Measurements from ENCODE around the gene TLL1.

TLL1 gene

DNA sequence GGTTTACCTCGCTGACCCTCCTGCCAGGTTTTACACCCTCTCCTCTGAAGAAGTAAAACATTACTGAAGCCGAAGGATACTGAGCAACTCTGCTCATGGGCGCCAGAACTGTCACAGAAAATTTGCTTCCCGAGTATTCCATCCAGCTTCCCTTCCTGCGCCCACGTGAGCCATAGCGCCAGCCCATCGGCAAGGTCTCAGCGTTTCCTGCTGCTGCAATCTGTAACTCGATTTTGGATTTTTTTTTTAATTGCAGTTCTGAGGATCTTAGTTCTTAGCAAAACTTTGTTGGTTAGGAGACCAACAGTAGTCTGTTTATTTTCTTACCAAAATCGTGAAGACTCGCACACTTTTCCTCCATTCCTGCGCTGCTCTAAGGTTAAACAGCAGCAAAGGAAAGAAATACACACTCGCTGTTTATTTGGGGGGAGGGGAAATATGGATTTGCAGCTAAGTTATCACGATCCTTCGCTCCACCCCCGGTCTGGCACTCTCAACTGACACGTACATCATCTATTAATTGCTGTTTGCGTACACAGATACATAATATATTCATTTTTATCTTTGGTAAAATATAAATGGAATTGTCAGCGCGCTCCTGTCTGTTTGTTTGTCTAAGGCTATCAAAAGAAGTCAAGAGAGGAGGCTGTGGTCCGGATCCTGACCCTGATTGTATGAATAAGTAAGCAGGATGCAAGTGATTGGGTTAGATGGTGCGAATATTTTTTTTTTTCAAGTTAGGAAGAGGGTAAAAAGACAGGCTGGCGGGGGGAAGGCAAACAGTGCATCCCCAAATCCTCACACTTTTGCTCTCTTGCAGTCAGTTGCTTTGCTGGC, at the start of gene TLL1:
TSS of gene TLL1 (plus strand) at position 777 of the 837 bp plus-strand sequence. CDS start 668 bp downstream, outside the sequence.
- H3K27me3 ChIP-seq (ENCODE audit: control insufficient read depth, insufficient read depth, low read length) = peaks cover 39% of the 10 kb centered on the region
- no peak within 1 kb of the TSS for H3K9ac ChIP-seq (ENCODE audit: low read length)
- H3K4me3 ChIP-seq (ENCODE audit: low read length) = peak within 1 kb of the TSS; percentile 27
- no peaks in the 10 kb centered on the region for H3K4me1 ChIP-seq (ENCODE audit: control insufficient read depth, insufficient read depth, low read length)
- no peaks in the 10 kb centered on the region for H3K9me3 ChIP-seq (ENCODE audit: control insufficient read depth, low read length)
- no peaks in the 10 kb centered on the region for H3K36me3 ChIP-seq (ENCODE audit: control insufficient read depth, insufficient read depth, low read length)

DNA sequence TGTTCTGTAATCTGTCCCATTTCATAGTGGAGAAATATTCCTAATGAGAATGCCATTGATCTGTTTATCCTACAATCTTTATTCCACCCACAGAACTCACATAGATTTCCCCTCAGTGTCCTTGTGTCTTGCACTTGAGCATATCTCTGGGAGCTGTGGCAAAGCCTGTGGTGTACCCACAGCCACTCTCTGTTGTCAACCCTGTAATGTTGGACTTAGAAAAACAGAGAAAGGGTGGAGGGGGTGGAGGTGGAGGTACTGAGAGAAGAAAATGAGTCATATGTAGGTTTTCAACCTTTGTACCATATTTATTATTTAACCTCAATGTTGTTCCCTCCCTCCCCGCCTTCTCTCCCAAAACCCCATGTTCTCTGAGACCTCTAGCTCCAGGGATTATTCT, 46.9 kb upstream of the TLL1 start:
- Histone ChIP-seq H3K4me3 (ENCODE audit: low read length) (no peak overlapping the region), H3K9ac (ENCODE audit: low read length) (no peak overlapping the region), H3K27me3 (ENCODE audit: control insufficient read depth, insufficient read depth, low read length) (no peaks in the 10 kb centered on the region), H3K4me1 (ENCODE audit: control insufficient read depth, insufficient read depth, low read length) (no peaks in the 10 kb centered on the region), H3K9me3 (ENCODE audit: control insufficient read depth, low read length) (no peaks in the 10 kb centered on the region), H3K36me3 (ENCODE audit: control insufficient read depth, insufficient read depth, low read length) (no peaks in the 10 kb centered on the region)

DNA sequence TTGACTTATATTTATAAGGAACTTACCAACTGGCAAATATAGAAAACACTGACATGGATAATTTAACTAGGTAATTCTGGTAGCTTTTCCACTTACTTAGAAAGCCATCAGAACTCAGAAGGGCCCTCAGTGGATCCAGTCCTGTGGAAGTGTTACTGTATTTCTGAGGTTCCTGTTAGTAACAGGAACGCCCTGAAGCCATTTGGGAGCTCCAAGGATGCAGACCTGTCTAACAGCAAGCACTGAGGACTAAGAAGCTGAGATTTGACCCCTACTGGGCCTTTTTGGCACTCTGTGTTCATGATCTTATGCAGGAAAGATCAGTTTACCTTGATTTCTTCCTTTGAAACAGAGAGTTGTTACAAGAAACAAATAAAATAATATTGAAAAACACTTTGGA, 46.0 kb upstream of the TLL1 start:
- no peak overlapping the region for H3K4me3 ChIP-seq (ENCODE audit: low read length)
- no peaks in the 10 kb centered on the region for H3K9me3 ChIP-seq (ENCODE audit: control insufficient read depth, low read length)
- H3K27me3 ChIP-seq (ENCODE audit: control insufficient read depth, insufficient read depth, low read length) = no peaks in the 10 kb centered on the region
- H3K4me1 ChIP-seq (ENCODE audit: control insufficient read depth, insufficient read depth, low read length) = no peaks in the 10 kb centered on the region
- H3K36me3 ChIP-seq (ENCODE audit: control insufficient read depth, insufficient read depth, low read length) = no peaks in the 10 kb centered on the region
- H3K9ac ChIP-seq (ENCODE audit: low read length) = no peak overlapping the region

DNA sequence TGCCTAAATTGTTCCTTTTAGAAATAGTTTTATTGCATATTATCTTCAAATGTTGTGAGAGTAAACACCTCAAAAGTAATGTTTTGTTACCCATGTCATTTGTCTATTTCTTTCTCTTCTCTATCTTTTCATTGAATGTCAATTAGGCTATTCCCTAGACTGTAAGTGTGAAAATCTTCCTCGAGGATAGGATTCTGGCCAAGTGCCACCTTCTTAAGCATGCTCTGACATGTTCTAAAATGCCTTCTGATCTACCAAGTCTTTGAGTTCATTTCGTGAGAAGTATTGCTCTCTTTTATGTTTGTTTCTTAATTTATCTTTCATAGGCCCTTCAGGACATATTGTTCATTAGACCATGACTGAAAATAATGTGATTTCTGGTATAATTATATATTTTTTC, 44.1 kb upstream of the TLL1 start:
- no peak overlapping the region for H3K4me3 ChIP-seq (ENCODE audit: low read length)
- no peaks in the 10 kb centered on the region for H3K27me3 ChIP-seq (ENCODE audit: control insufficient read depth, insufficient read depth, low read length)
- no peaks in the 10 kb centered on the region for H3K9me3 ChIP-seq (ENCODE audit: control insufficient read depth, low read length)
- no peak overlapping the region for H3K9ac ChIP-seq (ENCODE audit: low read length)
- H3K4me1 ChIP-seq (ENCODE audit: control insufficient read depth, insufficient read depth, low read length) = no peaks in the 10 kb centered on the region
- no peaks in the 10 kb centered on the region for H3K36me3 ChIP-seq (ENCODE audit: control insufficient read depth, insufficient read depth, low read length)

DNA sequence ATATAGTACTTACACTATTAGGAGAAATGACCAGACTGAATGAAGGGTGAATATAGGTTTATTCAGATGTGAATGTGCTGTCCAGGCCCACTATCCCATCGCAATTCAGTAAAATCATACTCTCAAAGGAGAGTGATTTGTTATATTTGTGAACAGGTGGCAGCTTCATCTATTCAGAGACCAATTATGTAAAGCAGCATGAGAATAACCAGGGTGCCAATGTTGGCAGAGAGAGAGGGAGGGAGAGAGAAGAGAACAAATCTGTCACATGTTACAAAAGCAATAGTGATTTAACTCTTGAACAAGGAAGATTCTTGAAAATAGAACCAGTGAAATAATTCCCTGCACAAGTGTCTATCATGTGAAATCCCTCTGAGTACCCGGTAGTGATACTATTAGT, 38.9 kb upstream of the TLL1 start:
- Histone ChIP-seq H3K4me3 (ENCODE audit: low read length) (no peak overlapping the region), H3K9me3 (ENCODE audit: control insufficient read depth, low read length) (no peaks in the 10 kb centered on the region), H3K27me3 (ENCODE audit: control insufficient read depth, insufficient read depth, low read length) (no peaks in the 10 kb centered on the region), H3K36me3 (ENCODE audit: control insufficient read depth, insufficient read depth, low read length) (no peaks in the 10 kb centered on the region), H3K4me1 (ENCODE audit: control insufficient read depth, insufficient read depth, low read length) (no peaks in the 10 kb centered on the region), H3K9ac (ENCODE audit: low read length) (no peak overlapping the region)

DNA sequence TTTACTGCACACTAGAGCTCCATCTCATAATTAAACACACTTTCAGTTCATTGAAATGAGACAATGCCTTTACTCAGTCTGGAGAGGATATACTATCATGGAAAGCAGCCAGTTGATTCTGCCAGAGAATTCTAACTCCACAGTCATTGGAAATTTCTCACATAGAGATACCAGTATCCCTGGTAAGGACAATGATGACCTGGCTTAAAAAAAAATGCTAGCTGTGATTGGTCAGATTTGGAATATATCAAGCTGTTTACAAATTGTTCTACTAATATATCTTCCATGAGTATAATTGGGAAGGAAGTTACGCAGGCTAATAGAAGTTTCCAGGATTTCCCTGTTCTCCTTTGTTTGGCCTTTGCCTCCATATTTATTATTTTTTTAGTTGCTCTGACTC, 34.5 kb upstream of the TLL1 start:
- H3K36me3 ChIP-seq (ENCODE audit: control insufficient read depth, insufficient read depth, low read length) = no peaks in the 10 kb centered on the region
- no peaks in the 10 kb centered on the region for H3K27me3 ChIP-seq (ENCODE audit: control insufficient read depth, insufficient read depth, low read length)
- no peaks in the 10 kb centered on the region for H3K4me1 ChIP-seq (ENCODE audit: control insufficient read depth, insufficient read depth, low read length)
- no peaks in the 10 kb centered on the region for H3K9me3 ChIP-seq (ENCODE audit: control insufficient read depth, low read length)
- H3K9ac ChIP-seq (ENCODE audit: low read length) = no peak overlapping the region
- no peak overlapping the region for H3K4me3 ChIP-seq (ENCODE audit: low read length)

DNA sequence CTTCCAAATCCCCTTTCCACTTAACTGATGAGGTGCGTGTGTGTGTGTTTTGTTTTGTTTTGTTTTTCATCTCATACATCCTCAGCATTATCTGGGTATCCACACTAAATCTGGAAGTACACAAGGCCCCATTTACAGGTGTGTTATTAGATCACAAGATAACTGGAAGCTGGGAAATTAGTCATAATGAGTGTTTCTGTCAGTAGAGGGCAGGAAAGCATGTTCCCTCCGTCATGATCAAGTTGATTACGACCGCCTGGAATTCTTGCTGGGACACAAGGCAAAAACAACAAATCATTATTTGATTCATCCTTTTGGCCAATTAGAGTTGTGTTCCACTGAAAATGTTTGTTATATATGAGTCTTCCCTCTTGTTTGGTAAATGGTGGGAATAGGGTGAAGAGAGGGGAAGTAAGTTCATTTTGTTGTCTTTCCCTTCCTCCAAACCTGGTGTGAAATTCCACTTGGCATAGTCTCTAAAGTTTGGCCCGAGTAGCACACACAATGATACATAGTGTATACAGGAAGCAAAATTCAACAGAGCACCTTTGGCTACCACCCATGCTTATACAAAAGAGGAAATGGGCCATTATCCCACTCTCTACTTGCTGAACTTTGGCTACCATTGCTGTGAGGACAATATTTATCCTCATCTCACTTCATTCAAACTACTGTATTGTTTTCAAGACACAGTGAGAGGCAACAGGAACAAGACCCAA, 33.3 kb upstream of the TLL1 start:
- H3K9ac ChIP-seq (ENCODE audit: low read length) = no peak overlapping the region
- no peaks in the 10 kb centered on the region for H3K36me3 ChIP-seq (ENCODE audit: control insufficient read depth, insufficient read depth, low read length)
- H3K4me1 ChIP-seq (ENCODE audit: control insufficient read depth, insufficient read depth, low read length) = no peaks in the 10 kb centered on the region
- no peaks in the 10 kb centered on the region for H3K9me3 ChIP-seq (ENCODE audit: control insufficient read depth, low read length)
- no peaks in the 10 kb centered on the region for H3K27me3 ChIP-seq (ENCODE audit: control insufficient read depth, insufficient read depth, low read length)
- H3K4me3 ChIP-seq (ENCODE audit: low read length) = no peak overlapping the region

DNA sequence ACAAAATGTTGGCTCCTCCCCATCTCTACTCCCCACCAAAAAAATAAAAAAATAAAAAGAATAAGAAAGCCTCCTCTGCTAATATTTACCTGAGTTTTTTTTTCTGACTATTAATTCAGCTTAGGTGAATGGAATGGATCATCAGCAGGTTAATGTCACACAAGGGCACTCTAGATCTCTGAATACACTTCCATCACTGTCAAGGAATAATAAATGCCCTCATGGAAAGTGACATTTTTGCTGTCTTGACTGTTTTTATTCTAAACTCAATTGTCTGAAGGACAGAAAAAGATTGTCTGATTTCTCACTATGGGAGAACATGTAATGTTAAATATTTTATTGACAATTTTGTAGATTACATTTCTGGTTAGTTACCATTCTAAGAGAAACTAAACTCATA, 30.4 kb upstream of the TLL1 start:
- Histone ChIP-seq H3K9ac (ENCODE audit: low read length) (no peak overlapping the region), H3K36me3 (ENCODE audit: control insufficient read depth, insufficient read depth, low read length) (no peaks in the 10 kb centered on the region), H3K27me3 (ENCODE audit: control insufficient read depth, insufficient read depth, low read length) (no peaks in the 10 kb centered on the region), H3K4me1 (ENCODE audit: control insufficient read depth, insufficient read depth, low read length) (no peaks in the 10 kb centered on the region), H3K9me3 (ENCODE audit: control insufficient read depth, low read length) (no peaks in the 10 kb centered on the region), H3K4me3 (ENCODE audit: low read length) (no peak overlapping the region)

DNA sequence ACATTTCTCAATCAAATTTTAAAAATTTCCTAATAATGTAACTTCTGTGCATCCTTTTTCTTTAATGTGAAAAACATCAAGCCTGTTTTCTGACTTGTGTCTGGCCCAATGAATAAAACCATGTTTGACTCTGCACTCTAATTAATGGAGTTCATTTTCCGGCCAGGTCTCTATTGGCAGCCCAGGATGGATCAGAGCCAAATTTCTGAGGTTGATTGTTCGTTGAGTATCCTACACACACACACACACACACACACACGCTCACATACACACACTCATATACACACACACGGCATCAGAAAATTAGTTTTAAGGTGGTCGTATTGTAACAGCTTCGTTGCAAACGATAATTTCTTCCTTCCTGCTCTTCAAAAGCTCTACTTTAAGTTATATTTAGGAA, 28.9 kb upstream of the TLL1 start:
- Histone ChIP-seq H3K4me3 (ENCODE audit: low read length) (no peak overlapping the region), H3K36me3 (ENCODE audit: control insufficient read depth, insufficient read depth, low read length) (no peaks in the 10 kb centered on the region), H3K27me3 (ENCODE audit: control insufficient read depth, insufficient read depth, low read length) (no peaks in the 10 kb centered on the region), H3K4me1 (ENCODE audit: control insufficient read depth, insufficient read depth, low read length) (no peaks in the 10 kb centered on the region), H3K9me3 (ENCODE audit: control insufficient read depth, low read length) (no peaks in the 10 kb centered on the region), H3K9ac (ENCODE audit: low read length) (no peak overlapping the region)

DNA sequence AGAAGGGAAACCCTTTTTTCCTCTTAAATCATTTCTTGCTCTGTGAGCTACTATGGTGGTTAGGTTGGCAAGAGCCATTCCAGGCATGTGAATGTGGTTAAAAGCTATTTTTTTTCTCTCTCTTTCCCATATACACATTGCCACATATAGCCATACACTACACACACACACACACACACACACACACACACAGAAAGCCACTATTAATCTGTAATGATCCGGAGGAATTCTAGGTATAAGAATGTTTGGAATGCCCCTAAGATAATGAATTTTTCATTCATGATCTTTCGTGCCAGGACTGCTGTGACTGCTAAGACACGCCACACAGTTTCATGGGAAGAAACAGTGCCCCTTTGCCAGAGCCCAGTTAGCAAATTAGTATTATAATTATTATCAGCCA, 21.8 kb upstream of the TLL1 start:
- Histone ChIP-seq H3K9me3 (ENCODE audit: control insufficient read depth, low read length) (no peaks in the 10 kb centered on the region), H3K4me3 (ENCODE audit: low read length) (no peak overlapping the region), H3K9ac (ENCODE audit: low read length) (no peak overlapping the region), H3K4me1 (ENCODE audit: control insufficient read depth, insufficient read depth, low read length) (no peaks in the 10 kb centered on the region), H3K36me3 (ENCODE audit: control insufficient read depth, insufficient read depth, low read length) (no peaks in the 10 kb centered on the region), H3K27me3 (ENCODE audit: control insufficient read depth, insufficient read depth, low read length) (no peaks in the 10 kb centered on the region)

DNA sequence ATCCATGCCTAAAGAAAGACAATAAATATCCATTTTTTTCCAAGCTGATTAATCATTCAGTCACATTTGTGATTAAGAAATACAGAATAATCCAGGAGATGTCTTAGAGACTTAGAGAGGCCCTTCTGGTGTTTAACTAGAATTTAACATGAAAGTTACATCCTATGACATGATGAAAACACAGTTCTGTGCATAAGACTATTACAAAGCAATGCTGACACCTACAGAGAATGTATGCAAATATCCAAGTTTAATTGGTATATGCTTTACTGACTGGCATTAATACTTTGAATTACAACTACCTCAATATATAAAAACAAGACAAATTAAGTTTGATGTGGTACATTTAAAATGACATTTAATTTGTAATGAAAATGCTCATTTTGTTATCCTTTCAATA, 17.8 kb upstream of the TLL1 start:
- H3K27me3 ChIP-seq (ENCODE audit: control insufficient read depth, insufficient read depth, low read length) = no peaks in the 10 kb centered on the region
- no peaks in the 10 kb centered on the region for H3K36me3 ChIP-seq (ENCODE audit: control insufficient read depth, insufficient read depth, low read length)
- H3K4me3 ChIP-seq (ENCODE audit: low read length) = no peak overlapping the region
- H3K9ac ChIP-seq (ENCODE audit: low read length) = no peak overlapping the region
- H3K9me3 ChIP-seq (ENCODE audit: control insufficient read depth, low read length) = no peaks in the 10 kb centered on the region
- H3K4me1 ChIP-seq (ENCODE audit: control insufficient read depth, insufficient read depth, low read length) = no peaks in the 10 kb centered on the region

DNA sequence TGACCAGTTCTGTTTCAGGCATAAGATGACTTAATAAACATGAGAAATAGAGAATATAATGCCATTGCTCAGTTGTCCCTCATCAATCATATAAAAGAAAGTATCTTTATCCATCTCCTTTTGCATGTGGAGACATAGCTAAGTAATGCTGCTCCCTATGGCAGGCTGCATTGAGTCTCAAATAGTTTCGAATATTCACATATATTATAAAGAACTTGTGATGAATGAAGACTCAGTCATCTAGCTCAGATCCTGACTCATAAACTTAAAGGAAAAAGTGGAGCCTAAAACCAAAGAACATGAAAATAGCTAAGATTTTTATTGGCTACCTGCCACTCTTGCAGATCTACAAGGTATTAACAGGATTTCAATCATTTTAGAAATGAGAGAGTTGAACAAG, 11.7 kb upstream of the TLL1 start:
- H3K4me1 ChIP-seq (ENCODE audit: control insufficient read depth, insufficient read depth, low read length) = no peaks in the 10 kb centered on the region
- H3K36me3 ChIP-seq (ENCODE audit: control insufficient read depth, insufficient read depth, low read length) = no peaks in the 10 kb centered on the region
- H3K9me3 ChIP-seq (ENCODE audit: control insufficient read depth, low read length) = no peaks in the 10 kb centered on the region
- H3K9ac ChIP-seq (ENCODE audit: low read length) = no peak overlapping the region
- H3K27me3 ChIP-seq (ENCODE audit: control insufficient read depth, insufficient read depth, low read length) = no peaks in the 10 kb centered on the region
- H3K4me3 ChIP-seq (ENCODE audit: low read length) = no peak overlapping the region
